IPS-11a (cell line): ENCODE measurements around the gene RILP.

Source experiments
- H3K4me3 ChIP-seq: one replicate; pipeline ENCODE4 v1.5.1; 2013; ENCODE audit warnings: low read depth, low read length, control low read depth

The RILP gene

DNA sequence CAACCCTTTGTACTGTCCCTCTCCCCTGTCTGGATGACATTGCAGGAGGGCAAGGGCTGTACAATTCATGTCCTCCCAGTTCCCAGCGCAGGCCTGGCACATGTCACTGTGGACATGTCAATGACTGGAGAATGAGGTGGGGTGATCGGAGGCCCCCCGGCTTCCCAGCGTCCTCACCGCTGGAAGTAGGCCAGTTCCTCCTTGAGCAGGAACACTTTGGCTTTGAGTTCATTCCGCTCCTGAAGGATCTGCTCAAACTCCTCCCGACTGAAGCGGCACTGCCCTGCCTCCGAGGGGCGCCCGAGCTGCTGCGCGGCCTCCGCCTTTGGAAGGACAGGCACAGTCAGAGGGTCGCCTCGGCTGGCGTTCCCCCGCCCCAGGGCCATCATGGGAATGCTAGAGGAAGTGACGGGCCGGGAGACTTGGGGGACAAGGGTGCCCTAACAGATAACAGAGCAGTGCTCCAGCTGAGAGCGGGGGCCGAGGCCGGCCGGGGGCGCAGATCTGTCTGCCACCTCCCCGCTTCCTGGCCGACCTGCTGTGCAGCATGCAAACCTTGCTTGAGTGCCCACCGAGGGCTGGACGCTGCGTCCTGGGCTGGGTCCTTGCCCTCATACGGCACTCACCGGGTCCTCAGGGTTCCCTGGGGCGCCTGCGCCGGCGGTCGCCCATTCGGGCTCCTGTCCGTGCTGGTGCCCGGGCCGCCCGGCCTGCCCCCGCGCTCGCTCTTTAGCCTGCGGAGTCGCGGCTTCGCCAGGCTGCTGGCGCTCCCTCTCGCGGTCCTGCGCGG, 1.3 kb downstream of the RILP start:
- H3K4me3 ChIP-seq, result peak overlapping the region; percentile 60

DNA sequence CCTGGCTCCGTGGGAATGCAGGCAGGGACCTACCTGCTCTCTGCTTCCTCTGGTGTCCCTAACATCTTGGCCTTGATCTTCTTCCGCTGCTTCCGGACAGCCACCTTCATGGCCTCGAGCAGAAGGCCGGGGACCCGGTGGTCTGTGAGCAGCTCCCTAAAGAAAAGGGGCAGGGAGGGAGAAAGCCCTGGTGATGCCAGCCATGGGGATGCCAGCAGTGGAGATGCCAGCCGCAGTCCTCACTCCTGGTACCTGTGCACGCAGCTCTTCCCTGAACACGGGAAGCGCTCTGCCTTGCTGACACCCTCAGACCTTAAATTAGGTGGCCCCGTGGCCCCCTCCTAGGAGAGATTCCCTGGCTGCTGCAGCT, 1.9 kb downstream of the RILP start:
- H3K4me3 ChIP-seq, result no peak overlapping the region

DNA sequence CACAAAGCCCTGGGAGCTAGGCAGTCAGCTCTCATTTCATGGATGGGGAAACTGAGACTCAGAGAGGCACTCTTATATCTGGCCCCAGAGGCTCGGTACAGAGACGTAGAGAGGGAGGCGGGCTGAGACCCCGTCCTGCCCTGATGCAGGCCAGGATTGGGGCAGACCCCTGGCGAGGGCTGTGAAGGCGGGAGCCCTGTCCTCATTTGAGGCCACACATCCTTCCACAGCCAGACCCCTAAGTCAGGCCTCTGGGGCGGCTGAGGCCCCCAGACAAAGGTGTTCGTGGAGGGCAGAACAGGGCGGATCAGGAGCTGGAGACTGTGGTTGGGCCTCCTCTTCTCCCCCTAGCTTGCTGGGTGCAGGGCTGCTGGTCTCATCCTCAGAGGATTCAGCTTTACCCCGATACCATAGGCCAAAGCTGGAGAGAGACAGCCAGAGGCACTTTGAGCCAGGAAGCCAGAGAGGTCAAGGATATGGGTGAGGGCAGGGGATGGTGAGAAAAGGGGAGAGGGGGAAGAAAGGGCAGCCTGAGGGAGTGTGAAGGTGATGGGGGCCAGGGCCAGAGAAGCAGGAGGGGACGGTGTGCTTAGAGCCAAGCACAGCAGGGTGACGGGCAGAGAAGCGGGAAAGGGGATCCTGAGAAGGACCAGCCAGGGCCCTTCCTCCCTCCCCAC, 3.3 kb downstream of the RILP start:
- H3K4me3 ChIP-seq, result no peak overlapping the region

DNA sequence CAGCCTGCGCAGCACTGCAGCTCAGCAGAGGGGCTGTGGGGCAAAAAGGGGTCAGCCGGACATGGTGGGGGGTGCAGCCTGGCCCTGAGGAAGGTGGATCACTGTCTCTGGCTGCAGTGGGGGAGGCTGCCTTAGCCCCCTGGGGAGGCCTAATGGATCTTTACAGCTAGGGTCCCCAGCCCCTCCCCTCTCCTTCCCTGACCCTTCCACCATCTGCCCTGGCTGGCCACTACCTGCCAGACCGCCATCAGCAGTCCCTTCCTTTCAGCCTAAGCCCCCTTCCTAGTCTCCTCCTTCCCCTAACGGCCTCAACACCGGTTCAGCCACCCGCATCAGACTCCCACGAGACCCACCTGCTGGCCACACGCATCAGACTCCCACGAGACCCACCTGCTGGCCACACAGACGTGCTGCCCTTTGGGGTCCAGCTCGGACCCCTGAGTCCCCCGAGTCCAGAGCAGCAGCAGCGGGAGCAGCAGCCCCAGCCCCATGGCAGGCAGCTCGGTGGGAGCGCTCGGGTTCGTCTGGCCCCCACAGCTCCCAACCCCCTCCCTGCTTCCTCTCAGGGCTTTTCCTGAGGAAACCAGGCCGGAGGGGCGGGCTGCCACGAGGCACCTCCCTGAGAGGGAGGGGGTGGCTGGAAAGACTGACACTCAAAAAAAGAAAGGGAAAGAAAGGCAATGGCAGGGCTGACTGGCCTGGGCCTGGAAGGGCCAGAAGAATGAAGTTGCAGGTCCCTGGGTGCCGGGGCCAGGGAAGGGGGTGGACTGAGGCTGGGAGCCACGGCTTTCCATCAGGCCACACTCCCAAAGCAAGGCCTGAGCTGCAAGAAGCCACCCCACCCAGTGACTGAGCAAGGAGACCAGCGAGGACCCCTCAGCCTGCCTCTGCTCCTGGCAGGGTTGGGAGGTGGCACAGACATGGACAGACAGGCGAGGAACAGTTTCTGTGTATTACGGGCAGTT, 4.2 kb downstream of the RILP start, which contains the start of gene SCARF1:
TSS of gene SCARF1 (minus strand) at position 526 of the 965 bp plus-strand sequence. CDS start at position 491, 35 bp downstream.
- no peak within 1 kb of the TSS for H3K4me3 ChIP-seq

DNA sequence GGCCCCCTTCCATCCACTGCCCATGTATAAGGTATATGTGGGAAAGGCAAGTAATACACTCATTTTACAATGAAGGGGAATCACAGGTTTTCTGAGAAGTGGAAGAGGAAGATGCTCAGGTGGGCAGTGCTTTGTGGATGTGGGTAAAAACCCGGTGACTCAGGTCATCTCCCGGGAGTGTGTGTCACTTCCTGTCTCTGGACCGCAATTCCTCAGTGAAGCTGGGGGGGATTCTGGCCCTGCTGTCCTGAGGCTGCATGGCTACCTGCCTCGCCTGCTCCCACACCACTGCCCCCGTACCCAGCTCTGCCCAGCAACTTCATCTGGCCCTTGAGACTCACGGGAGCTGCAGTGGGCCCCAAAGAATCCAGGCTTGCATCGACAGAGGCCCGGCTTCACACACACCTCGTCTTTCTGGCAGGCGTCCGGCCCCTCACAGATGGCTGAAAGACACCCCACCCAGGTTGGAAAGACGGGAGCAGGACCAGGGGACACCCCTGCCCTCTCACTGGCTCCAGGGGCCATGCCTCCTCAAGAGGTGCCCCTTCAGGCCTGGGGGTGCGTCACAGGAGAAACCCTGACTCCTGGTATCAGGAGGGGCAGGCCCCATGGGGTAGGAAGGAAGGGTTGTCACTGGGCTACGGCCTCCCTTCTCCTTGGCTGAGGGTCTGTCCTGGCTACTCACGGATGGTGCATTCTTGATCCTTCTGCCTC, 5.0 kb downstream of the RILP start:
- no peak overlapping the region for H3K4me3 ChIP-seq

DNA sequence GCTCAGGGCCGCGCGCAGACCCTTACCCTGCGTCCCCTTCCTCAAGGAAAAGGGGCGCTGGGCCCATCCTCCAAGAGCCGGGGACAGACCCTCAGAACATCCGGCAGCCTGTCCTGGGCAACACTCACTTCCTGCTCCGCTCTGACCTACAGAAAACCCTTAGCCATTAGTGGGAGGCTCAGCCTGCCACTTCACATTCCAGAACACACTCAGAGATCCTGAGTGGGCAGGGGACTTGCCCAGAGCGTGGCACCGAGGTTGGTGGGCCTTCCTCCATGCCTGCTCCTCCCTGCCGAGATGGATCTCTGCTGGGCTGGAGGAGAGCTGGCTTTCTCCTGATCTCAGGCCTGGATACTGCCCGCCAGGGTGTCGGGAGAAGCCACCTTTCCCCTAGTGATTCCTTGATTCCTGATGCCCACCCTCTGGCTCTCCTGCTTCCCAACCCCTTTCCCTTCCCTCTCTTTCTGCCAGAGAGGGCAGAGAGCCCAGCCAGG, 5.6 kb downstream of the RILP start:
- H3K4me3 ChIP-seq, result no peak overlapping the region

DNA sequence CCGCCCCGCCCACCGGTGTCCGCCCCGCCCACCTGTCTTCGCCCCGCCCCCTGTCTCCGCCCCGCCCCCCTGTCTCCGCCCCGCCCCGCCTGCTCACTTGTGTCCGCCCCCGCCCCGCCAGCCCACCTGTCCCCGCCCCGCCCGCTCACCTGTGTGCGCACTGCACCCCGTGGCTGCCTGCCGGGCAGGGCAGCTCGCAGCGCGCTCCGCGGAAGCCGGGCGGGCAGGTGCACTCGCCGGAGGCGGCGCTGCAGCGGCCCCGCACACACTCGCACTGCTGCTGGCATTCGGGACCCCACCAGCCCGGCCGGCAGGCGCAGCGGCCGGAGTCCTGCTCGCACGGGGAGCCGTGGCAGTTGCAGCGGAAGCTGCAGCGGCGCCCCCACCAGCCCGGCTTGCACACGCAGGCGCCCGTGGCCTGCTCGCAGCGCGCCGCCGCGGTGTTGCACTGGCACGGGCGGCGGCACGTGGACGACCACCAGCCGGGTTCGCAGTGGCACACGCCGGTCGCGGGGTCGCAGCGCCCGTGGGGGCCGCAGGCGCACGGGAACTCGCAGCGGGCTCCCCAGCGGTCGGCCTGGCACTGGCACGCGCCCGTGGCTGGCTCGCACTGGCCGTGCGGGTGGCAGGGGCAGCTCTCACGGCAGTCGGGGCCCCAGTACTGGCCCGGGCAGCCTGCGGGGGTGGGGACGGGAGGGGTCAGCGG, 6.2 kb downstream of the RILP start:
- H3K4me3 ChIP-seq, result peak overlapping the region; percentile 34

DNA sequence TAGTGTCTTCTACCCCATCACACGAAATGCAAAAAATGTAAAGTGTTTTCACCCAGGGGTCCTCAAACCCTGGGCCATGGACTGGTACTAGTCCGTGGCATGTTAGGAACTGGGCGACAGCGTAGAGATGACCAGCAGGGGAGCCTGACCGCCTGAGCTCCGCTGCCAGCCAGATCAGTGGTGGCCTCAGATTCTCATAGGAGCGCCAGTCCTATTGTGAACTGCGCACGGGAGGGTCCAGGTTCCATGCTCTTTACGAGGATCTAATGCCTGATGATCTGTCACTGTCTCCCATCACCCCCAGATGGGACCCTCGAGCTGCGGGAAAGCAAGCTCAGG, 8.6 kb downstream of the RILP start:
- H3K4me3 ChIP-seq, result no peak overlapping the region

DNA sequence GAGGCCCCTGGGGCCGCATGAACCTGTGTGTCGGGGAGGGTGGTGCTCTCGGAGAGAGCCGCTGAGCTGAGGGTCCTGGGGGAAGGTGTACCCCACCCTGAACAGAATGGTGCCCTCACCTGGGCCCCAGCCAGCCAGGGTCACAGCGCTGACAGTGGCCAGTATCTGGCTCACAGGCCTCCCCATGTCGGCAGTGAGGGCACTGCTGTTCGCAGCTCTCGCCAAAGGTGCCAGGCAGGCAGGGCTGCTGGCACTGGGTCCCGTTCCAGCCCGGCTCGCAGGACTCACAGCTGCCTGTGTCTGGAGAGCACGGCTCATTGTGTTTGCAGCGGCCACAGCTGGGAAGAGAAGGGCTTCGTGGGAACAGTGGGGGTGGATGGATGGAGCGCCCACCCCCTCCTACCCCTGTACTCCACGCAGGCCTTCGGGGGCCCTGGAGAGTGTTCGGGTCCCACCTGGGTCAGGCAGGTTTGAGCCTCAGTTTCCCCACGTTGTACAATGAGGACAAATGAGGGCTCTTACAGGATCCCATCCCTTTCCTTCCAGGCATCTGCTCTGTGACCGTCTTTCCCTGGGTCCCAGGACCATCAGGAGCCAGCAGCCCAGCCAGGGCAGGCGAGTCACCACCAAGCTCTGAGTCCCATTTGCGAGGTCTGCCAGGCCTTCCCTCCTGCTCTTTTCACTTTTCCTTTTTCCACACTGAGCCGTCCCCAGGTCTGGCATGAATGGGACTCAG, 9.2 kb downstream of the RILP start:
- H3K4me3 ChIP-seq, result no peak overlapping the region

DNA sequence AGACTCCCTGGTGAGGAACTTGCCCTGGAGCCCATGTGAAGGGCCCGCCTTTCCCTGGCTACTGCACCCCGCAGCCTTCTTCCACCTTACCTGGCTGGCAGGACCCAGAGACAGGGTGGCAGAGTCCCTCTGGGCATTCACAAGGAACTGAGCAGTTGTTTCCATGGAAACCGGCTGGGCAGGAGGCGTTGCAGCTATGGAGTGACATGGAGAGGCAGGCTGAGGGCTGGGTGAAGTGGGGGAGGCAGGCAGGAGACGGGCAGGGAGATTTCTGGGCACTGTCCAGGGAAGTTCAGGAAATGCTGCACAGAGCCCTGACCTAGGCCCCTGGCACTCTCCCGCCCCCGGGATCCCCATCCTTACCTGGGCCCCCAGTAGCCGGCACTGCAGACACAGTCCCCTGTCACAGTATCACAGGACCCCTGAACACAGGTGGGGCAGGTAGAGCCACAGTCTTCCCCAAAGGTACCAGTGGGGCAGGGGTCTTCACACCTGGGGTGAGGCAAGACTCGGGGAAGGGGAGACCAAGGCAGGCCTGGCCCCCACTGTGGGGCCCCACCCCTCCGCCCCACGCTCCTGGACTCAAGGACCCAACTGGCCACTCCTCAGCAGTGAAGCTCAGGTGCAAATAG, 10.0 kb downstream of the RILP start:
- no peak overlapping the region for H3K4me3 ChIP-seq

DNA sequence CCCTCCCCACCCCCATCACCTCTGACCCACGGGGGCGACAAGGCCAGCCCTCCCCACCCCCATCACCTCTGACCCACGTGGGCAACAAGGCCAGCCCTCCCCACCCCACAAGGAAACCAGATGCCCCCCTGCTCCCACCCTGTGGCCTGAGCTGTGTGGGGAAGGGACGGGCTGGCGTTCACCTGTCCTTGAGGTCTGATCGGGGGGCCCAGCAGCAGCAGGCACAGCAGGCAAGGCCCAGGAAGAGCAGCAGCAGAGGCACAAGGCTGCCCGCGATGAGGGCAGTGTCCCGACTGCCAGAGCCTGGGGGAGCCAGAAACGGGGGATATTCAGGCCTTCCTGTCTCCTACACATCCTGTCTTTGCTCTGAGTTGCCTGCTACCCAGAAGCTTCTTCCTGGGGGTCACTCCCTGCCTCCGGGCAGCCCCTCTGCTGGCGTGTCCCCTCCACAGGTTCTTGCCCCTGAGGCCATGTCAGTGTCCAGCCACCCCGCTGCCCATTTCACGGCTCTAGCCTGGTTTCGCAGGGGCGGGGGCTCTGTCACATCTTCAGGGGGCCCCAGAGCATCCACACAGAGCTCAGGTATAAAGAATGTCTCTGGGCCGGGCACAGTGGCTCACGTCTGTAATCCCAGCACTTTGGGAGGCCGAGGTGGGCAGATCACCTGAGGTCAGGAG, 10.9 kb downstream of the RILP start:
- H3K4me3 ChIP-seq, result no peak overlapping the region

DNA sequence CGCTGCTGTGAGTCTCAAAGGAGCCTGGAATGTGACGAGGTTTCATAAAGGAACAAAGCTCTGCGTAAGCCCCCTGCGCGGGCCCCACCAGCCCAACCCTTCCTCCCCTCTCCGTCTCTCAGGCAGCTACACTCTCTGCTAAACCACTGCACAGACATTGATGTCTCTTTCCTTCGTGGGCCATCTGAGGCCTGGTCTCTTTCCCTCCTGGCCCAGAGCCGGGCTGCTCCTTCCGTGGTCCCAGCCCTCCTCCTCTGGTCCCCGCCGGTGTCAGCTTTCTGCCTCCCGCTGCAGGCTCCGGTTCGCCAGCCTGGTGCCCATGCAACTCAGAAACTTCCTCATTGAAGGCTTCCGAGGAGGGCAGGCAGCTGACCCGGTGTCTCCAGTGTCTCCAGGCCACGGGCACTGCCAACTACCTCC, 11.5 kb downstream of the RILP start:
- no peak overlapping the region for H3K4me3 ChIP-seq

DNA sequence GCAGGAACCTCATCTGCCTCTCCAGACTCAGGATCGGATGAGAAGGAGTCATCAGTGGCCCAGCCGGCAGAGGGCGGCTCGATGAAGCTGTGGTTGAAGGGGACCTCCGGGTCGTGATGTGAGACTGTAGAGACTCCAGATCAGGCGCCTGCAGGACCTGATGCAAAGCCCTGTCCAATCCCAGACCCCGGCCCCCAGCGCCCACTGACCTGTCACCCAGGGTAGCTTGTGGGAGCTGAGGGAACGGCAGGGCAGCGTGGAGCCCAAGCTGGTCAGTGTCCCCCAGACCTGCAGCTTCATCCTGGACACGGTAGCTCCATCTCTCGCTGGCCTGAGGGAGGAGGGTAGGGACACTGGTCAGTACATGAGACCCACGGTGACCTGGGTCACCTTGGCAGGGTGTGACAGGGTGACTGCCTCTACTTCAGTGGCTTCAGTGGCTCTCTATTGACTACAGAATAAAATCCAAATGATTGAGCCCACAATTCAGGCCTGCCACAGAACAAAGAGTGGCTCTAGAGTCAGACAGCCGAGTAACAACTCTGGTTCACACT, 12.9 kb downstream of the RILP start:
- H3K4me3 ChIP-seq, result no peak overlapping the region

DNA sequence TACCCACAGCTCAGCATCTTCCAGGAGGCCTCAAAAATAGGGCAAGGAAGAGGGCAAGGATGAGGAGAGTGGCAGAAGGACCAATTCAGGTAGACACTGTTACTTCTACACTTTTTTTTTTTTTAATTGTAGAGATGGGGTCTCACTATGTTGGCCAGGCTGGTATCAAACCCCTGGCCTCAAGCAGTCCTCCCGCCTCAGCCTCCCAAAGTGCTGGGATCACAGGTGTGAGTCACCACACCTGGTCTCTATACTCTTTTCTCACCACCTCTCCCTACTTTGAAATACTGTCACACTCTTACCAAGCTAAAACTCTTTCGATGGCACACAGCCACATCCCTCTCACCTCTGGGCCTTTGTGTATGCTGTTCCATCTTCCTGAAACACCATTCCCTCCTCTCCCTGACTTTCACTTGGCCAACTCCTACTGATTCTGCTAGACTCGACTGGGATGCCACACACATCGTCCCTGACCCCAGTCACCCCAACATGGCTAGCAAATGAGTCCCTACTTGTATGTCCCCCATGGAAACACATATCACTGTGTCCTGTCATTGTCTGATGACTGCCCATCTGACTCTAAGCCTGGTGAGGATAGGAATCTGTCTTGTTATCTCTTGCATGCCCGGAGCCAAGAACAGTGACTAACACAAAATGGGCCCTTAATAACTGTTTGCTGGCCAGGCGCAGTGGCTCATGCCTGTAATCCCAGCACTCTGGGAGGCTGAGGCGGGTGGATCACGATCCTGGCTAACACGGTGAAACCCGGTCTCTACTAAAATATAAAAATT, 13.8 kb downstream of the RILP start:
- no peak overlapping the region for H3K4me3 ChIP-seq

DNA sequence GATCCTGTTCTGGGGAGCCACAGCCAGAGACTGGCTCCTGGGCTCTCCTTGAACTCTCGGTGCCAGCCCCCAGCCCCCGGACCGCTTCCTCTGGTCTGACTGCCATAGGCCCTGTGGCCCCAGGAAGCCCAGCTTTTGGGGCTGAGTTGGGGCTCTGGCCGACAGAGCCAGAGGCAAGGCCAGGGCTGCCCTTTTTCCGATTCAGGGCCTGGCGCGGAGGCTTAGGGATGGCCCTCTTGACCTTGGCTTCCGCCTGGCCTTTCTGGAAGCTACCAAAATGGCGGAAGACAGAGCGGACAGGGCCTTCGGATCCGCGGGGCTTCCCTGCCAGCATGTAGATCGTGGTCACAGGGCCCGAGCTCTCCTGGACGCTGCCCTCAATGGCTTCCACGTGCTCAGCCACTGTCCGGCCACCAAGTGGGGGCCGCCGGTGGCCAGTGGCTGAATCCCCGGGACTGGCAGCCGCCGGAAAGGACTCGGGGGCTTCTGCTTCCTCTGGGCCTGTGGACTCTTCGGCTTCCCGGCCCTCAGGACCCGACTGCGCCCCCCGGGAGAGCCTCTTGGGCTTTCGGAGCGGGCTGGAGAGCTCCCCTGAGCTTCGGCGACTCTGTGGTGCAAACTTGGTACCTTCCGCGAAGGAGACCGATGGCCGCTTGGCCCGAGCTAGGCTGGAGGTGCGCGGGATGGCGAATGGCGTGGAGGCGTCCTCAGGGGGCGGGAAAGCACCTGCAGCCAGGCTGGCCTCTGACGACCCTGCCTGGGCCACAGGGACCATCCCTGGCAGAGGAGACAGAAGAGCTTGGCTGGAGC, 14.6 kb downstream of the RILP start:
- H3K4me3 ChIP-seq, result no peak overlapping the region

DNA sequence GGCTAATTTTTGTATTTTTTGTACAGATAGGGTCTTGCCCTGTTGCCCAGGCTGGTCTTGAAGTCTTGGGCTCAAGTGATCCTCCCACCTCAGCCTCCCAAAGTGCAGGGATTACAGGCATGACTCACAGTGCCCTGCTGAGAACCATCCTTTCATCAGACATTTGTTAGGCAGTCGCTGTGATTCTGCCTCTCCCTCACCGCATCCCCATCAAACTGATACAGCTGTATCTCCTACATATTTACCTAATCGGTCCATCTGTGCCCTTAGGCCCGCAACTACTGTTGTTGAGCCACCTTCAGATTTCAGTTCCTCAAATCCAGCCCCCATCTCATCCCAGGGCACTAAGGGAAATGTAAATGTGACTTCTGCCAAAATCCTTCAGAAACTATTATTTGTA, 19.0 kb downstream of the RILP start:
- H3K4me3 ChIP-seq, result no peak overlapping the region
